Renal pelvis (tissue), 4 donors: Measurements from ENCODE around the gene MEGF6. TPM values are rescaled to one million over a fixed set of nuclear protein-coding genes. Genes with fewer than 3 reads are reported as not detected.

Experiments used
- DNase-seq: peaks from one replicate; pipeline ENCODE4 v3.0.0-alpha.2; 2013
- polyA plus RNA-seq, 3 donors: library from polyadenylated mRNA; unstranded; fragments of 120-200 nt; gene quantifications; one replicate each; pipeline ENCODE4 v1.2.1, GENCODE V29; 2013; ENCODE audit not compliant: insufficient read length in 3 of 3

Gene MEGF6
- polyA plus RNA-seq, 3 donors: 11.0 to 20.6 (median 15.0) TPM

DNA sequence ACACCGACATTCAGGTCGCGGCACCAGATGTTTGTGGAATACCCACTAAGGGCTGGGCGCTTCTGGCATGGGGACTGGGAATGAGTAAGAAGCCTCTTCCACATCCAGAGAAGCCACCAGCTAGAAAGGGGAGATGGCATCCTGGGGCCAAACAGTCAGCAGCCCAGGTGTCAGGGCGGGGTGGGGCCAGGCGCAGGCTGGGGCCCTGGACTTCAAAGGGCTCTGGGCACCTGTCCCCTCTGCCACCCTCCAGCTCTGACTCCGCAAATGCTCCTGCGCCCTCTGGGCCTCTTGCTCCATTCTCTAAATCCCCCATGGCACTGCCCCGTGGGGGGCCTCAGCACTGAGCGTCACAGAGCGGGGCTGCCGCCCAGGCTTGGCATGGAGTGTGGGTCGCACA, 70.4 kb downstream of the MEGF6 start:
- no peak for DNase-seq

DNA sequence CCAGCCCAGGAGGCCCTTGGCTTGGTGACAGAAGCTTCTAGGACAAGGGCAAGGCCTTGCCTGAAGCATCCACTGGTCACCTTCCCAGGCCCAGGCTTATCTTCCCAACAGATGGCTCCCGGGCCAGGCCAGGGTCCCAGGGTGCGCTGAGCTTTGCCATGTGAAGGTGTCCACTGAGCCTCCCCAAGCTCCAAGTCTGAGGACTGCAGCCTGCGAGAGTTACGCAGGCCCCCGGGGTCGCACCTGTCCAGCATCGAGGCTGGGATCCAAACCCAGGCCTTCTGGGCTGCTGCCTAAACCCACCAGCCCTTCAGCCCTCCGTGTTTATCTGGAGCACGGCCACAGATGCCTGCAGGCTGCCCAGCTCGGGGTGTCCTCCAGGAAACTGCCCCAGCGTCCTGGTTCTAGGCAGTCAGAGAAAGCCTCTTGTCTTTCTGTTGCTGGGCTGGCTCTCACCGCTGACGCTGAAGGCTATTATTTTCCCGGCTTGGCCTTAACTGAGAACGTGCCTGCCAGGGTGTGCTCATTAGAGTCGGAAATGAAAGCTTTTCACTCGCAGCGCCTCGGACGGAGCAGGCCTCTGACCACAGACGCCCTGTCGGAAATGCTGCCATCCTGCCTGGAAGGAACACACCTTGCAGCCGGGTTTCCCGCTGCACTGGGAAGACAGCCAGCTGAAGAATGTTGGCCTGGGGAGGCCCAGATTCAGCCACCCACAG, 71.4 kb downstream of the MEGF6 start:
- no peak for DNase-seq

DNA sequence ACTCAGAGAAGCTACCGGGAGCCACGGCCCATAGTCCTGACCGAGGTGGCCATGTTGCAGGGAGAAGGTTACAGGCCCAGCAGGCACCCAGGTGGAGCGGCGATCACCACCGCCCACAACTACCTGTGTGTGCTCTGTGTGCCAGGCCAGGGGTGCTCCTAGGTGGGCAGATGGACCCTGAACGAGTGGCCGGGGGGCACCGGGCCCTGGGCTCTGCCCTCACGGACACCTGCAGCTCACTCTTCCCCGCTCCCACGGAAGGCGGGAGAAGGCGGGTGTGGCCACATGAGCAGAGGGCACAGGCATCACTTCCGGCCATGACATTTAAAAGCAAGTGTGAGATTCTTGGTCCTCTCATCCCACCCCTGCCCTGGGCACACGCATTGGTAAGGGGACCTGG, 73.9 kb downstream of the MEGF6 start:
- no peak for DNase-seq

DNA sequence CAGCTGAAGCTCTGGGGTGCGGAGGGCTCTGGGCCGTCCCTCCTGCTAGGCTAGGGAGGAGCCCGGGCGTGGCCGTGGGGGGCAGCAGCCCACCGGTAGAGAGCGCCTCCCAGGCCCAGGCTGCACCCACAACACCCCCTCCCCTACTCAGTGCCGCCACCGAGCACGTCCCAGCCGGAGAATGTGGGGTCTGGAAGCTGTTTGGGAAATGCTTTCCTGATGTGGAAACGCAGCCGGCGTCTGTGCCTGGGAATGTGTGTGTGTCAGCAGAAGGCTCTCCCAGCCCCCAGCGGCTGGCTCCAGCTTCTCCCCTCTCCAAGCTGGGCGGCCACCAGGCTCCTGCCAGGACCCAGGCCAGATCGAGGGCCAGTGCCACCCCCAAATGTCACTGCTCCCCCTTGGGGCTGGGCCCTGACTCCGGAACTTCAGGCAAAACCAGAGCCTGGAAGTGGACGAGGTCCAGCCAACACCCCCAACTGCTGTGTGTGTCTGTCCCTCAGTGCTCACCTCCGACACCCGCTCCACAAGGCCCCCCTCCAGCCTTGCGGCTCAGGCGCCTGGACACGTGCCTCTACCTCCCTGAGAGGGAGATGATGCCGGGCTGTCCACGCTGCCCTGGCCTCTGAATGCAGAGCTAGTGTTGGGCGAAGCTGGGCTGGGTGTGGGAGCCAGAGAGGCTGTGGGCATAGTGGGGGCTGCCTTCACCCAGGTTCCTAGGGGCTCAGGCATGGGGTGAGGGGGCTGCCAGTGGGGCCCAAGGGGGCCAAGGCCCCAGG, 74.7 kb downstream of the MEGF6 start:
- DNase-seq: no peak

DNA sequence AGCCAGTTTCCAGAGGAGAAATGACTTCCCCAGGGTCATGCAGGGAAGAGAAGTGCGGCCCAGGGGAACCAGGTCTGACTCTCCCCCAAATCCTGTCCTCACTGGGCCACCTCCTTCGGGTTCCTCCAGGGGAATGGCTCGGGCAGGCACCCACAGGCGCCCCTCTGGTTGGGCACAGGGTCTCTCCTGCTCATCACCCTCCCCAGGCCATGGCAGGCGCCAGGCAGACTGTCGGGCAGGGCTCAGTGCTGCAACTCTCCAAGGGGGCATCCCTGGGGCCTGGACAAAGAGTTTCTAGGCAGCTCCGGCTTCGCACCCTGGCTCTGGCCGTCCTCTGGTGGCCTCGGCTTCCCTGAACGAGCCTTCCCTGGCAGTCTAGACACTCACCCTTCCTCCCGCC, 75.6 kb downstream of the MEGF6 start:
- no peak for DNase-seq

DNA sequence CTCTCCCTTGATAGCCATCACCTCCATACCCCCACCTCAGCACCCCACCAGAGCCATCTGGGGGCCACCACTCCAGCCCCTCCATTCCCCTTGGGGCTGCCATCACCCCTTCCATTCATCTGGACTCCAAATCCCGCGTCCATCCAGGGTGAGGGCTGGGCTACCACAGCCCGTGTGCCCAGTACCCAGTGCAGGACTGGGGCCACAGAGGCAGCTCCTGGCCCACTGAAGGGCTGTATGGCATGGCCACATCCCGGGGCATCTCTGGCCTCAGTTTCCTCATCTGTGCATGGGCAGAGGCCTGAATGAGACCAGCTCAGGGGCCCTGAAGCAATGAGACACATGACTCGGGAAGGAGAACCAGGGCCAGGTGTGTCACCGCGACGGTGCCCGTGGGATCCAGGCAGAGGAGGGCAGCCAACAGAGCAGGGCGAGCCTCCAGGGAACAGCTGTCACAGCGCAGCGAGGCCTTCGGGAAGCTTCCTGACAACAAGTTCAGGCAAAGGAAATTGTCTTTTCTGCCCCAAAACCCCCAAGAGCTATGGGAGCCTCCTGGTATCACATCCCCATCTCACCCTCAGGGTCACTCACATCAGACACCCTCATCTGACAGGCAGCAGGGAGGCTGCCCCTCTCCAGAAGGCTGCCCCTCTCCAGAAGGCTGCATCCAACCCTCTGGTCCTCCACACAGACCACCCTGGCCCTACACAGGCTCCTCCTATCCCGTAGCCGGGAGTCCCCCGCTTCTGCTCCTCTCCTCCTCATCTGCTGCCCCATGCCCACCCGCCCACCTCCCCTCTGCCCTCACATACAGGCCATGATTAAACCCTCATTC, 76.3 kb downstream of the MEGF6 start:
- no peak for DNase-seq

DNA sequence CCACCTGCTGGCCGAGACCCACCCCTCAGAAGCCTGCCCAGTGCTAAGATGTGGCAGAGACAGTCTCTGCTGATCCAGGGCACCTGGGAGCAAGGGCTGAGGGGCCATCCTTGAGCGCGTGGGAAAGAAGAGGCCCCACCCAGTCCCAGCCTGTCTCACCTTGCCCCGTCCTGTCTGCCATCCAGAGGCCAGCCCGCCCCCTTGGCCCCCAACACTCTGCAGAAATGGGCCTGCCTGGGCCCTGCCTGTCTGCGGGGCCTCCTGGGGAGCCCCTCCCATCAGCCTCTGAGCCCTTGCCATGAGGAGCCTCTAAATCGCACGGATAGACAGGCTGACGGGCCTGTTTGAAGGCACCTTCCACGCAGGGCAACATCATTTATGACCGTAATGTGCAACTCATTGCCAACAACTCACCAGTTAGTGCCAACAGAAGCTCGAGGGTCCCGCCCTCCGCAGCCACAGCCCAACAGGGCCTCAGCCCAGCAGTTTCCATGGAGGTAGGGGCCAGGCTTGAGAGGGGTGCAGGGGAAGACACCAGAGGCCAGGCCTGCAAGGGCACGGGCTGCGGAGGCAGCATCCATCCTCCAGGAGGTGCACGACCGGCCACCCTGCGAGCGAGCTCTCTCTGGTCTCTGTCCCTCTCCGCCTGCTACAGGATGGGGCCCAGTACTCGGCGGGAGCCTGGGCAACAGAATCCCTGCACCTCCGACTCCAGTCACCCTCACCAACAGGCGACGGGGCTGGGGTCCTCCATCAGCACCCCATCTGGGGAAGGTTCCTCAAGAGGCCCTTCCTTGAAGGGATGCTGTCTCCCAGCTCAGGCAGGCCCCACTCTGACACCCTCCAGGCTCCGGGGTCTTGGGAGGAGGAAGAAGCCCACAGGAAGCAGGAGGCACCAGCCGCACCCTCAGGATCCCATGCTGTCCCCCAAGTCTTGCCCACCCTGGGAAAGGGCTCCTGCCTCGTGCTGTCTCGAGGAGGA, 78.0 kb downstream of the MEGF6 start:
- DNase-seq: no peak

DNA sequence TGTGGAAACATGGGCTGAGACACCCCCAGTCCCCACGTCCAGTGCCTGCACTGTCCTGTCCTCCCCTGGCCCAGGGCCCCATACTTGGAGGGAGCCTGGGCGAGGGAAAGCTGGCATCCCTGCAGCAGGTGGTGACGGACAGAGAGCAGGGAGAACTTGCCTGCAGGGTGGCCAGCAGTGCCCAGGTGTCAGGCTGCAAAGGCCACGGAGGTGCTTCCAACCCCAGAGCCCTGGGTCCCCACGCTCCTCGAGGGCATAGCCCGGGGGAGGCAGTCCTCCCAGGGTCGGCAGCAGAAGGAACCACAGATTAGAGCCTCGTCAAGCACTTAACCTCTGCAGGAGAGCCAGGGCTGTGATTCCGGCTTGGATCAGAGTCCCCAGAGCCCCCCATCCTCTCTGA, 79.4 kb downstream of the MEGF6 start:
- DNase-seq: no peak

DNA sequence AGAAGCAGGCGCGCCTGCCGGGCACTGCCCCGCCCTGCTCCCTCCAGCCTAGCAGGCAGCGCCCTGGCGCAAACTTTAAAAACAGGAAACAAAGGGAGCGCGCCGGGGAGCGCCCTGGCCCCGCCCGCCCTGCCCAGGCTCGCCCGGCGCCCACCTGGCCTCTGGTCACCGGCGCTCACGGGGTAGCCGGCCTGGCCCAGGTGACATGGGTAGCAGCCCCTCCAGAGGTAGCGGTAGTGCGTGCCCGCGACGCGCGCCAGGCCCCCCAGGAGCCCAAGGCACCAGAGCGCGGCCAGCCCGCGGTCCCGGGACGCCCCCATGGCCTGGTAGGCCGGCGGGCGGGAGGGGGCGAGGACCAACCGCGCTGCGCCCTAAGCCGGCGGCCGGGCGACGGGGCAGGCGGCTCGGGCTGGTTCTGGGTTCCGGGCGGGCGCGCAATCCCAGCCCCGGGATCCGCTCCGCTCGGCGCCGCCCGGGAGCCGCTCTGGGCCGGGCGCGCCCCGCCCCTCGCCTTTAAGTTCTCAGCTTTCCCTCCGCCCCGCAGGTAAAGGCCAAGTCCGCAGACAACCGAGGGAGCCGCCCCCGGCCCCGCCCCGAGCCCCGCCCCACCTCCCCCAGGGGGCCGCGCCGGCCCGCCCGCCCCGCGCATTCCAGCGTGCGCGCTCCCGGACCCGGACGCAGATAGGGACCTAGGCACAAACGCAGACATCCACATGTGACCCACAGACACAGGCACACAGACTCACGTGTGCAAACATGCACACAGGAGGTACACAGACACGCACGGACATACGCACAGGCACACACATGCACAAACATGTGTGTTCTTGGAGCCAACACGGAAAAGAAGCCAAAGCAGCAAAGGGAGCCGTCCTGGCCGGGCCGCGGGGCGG, 80.1 kb downstream of the MEGF6 start:
- peak; percentile 80 for DNase-seq

DNA sequence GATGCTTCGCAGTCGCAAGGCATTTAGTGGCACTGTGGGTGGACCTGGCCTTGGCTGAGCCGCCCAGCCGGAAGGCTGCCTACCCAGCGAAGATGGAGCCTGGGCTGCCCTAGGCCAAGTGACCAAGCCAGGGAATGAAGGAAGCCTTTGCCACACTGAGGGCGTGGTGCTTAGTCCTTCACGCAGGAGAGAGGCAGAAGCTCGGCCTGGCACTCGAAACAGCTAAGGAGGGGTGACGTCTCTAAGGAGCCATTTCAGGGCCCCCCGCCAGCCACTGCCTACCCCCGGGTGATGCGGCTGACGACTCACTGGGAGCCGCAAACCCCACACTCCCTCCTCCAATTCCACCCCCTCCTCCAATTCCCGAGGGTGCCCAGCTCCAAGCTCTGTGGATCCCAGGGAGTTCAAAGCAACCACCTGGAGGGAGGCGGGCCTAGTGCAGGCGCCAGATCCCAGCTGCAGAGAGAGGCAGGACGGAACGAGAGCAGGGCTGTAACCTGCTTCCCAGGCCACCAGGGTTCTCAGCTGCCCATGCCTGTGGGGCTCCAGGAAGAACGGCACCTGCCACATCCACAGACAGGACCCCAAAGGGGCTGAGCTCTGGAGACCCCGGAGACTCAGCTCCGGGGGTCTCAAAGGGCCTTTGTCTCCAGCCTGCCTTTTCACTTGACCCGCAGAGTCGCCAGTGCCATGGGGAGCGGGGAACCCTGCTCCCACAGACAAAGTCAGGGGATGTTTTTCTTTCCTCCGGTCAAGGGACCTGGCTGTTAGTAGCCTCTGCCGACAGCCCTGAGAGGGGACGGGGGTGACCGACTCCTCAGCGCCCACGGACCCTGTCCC, 81.0 kb downstream of the MEGF6 start:
- DNase-seq: no peak

DNA sequence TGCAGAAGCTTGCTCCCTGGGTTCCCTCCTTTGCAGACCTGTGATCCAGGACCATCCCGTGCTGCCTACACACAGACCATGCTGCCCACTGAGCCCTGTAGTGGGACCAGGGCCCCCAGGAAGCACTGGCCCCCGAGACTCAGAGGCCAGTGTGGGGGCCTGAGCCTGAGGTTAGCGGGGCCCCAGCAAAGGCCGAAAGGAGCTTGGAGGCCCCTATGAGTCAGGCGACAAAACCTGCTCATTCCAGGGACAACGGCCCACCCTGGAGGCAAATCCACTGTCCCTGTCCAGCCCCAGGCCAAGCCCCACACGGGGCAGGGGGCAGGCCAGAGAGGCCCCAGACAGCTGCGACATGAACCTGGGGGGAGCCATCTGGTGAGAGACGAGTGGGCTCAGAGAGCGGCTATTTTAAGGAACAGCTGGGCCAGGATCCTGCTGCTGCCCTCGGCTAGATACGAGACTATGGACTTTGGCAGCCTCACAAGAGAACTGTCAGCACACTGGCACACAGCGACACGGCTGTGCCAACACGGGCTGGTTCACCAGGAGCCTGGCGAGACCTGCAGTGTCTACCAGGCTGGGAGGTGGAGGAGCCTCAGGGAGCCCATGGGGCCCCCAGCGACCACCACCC, 82.1 kb downstream of the MEGF6 start:
- DNase-seq: no peak

DNA sequence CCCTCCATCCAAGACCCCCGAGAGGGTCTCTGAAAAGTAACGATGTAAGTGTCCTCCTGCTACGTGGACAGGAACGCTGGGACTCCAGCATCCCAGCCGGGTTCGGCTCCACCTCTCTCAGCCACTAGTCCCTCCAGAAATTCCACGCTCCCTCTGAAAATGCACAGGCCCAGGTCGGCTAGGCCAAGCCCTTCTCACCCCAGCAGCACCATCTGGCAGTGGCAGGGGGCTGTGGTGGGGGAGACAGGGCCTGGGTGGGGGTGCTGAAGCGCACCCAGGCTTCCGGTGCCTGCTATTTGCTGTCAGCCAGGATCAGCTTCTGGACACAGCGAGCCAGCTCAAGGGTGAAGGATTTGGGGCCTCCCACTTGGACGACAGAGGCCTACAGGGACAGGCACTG, 83.5 kb downstream of the MEGF6 start:
- no peak for DNase-seq

DNA sequence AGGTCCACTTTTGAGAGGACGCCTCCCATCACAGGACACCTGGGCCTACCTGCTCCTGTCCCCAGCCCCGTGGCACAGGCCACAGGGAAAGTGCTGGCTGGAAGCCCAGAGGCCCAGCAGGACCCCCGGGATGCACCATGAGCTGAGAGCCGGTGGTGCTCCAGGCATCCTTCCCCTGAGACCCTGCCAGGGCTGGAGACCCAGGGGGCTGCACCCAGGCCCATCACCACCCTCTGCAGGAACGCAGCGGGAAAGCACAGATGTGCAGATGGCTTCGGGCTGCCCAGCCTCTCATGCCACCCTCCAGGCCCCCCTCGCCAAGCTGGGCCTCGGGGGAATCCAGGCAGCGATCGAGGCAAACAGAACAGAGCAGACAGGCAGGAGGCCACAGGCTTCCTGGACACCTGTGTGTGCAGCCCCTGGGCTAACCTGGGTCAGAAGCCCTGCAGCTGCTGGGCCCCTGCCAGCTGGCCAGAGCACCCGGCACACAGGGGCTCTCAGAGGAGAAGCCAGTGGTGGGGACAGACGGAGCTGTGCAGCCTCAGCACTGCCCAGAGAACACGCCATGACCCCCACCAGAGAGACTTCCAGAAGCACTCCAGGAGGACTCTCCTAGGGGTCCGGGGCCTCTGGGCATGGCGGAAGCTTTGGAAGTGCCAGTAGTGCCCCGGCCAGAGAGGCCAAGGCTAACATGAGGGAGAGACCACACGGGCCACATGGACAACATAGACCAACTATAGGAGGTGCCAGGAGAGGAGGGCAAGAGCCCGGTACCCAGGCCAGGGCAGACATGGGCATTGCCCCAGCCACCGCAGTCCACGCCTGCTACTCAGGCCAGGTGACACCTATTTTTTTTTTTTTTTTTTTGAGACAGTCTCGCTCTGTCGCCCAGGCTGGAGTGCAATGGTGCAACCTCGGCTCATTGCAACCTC, 85.5 kb downstream of the MEGF6 start:
- DNase-seq: no peak

DNA sequence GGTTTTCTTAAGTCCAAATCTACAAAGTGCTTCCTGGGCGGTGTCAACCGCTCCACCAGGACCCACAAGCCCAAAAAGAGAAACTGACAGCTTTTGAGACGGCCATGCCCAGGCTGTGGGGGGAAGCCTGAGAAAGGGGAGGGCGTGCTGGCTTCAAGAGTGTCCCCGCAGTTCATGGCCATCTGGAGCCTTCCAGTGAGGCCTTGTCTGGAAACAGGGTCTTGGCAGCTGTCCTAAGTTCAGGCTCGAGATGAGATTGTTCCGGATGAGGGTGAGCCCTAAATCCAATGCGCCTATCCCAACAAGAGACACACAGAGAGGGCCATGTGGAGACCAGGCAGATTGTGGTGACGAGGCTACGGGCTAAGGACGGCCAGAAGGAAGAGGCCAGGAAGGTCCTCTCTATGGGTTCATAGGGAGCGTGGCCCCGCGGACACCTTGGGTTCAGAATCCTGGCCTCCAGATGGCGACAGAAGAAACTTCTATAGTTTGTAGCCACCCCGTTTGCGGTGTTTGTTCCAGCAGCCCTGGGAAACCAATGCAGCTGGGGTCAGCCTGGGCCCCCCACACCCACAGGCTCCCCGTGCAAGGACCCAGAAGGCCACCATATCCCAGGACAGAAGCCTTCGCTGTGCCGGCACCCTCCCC, 86.6 kb downstream of the MEGF6 start:
- DNase-seq: no peak

DNA sequence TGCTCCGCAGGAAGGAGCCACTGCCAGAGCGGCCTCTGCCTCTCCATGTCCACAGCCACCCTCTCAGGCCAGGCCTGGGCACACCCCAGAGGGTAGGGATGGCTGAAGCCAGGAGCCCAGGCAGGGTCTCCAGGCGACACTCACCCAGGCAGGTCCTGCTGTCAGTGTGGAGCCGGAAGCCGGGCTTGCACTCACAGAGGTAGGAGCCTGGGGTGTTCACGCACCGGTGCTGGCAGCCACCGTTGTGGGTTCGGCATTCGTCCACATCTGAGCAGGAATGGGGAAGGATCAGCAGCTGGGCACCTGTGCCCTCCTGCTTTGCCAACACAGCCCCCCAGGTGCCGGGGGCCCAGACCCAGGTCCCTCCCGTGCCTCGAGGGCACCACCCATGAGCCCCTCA, 87.3 kb downstream of the MEGF6 start:
- DNase-seq: no peak

DNA sequence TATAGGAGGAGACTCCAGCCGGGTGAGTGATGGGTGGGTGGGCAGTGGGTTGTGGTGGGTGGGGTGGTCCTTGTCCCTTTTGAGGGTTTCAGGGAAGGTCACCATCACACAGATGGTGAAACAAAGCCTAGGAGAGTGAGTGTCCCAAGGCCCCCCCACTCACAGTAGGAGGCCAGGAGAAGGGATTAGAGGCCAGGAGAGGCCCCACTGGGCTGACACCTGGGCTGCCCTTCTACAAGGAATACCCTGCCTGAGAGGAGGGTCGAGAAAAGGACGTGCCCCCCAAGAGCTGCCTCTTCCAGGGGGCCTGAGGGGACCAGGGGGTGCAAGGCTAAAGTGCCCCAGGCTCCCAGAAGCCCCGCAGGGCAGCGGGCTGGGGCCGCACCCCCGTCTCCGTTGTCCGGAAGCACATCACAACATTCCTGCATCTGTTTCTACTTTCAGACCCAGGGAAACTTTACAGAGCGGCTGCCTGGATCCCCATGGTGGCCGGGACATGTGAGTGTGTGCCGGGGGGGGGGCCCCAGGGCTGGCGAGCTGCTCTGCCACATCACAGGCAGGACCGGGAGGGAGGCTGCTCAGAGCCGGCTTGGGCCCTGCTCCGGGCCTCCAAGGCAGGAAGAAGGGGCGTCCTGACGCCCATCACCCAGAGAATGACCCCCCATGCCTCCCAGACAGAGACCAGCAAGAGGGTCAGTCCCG, 88.6 kb downstream of the MEGF6 start:
- DNase-seq: no peak

DNA sequence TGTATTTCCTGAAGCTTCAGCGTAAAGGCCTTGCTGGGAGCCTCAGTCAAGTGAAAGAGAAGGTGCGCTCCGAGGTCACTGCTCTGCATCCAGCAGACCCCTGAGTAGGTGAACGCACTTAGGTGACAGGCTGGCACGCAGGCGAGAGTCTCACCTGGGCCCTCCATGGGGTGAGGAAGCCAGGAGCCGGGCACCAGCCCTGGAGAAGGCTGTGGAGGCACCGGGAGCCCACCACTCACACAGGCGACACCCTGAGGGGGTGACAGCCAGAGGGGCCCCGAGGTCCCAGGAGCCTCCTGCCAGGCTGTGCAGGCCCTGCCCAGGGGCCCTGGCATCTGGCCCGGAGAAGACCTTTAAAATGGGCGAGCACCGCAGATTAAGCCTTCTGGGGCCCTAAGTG, 89.2 kb downstream of the MEGF6 start:
- DNase-seq: no peak
